SK-N-MC (cell line): ENCODE measurements around the gene SRRM2.

Experiments
- EZH2 ChIP-seq: fragments of 200-600 bp; sonication (generic); IDR thresholded peaks from one replicate; pipeline ENCODE4 v1.6.1; 2017; ENCODE audit warnings: antibody characterized with exemption
- POLR2AphosphoS5 ChIP-seq: IDR thresholded peaks from 2 replicates; pipeline ENCODE4 v1.6.1; 2012; ENCODE audit warnings: mild to moderate bottlenecking, low read depth, low read length, borderline replicate concordance

- TF ChIP-seq POLR2AphosphoS5 (no peak), EZH2 (no peak)
Observed at GRCh38 chr16:2811703-2812471, 59.4 kb downstream of the SRRM2 start.
